CD4-positive, alpha-beta T cell treated with Interleukin-4 for 1 hour (primary cell): ENCODE results near the gene TMEM156.
"Not testable (repeated sequence)": the region's sequence is repeated elsewhere in the genome, so short reads cannot be mapped to it uniquely, and the experiment has no call there.

ENCODE experiments used
- DNase-seq, 2 donors: peaks; one replicate each; pipeline ENCODE4 v3.0.0-alpha.2; 2020 to 2022

TMEM156 gene

DNA sequence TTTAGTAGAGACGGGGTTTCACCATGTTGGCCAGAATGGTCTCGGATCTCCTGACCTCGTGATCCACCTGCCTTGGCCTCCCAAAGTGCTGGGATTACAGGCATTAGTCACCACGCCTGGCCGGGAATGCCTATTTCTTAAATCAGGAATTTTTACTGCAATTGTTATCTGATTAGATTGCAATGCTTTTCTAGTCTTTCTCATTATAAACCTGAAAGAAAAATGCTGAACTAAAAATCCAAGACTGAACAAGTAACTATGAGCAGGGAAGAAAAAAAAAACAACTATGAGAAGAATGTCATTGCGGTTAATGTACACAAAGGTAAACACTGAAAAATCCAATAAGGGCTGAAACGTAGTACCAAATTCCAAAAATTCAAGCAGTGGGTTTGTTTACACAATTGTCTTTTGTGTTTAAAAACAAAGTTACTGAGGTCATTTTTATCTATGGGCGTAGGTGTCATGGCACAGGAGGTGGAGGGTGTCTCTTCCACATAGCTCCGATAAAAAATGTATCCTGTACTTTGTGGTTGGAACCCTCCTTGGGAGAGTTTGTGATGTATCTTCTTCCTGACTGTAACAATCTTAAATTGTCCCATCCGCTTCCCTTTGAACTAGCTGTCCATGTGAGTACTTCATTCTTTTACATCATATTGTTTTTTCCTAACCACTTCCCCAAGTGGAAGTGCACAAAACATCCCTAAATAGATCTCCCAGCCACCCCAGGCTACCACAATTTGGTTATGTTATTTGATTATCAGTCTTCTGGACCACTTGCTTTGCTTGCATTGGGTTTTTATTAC is 11.1 kb upstream of the TMEM156 start:
- no peak for DNase-seq

DNA sequence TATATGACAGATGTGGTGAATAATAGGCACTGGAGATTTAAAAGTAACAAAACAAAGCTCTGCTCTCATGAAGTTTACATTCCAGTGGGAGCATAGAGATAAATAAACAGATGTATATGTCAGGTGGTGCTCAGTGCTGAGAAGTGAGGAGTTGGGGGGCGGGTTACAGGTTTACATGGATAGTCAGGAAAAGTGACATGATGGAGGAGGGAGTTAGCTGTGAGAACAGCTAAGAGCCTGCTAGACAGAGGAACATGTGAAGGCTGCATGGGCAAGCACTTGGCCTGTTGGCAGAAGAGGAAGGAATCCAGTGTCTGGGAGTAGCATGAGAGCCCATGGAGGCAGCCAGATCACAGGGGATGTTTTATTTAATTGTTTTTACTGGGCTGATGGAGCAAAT is 10.2 kb upstream of the TMEM156 start:
- DNase-seq: no peak

DNA sequence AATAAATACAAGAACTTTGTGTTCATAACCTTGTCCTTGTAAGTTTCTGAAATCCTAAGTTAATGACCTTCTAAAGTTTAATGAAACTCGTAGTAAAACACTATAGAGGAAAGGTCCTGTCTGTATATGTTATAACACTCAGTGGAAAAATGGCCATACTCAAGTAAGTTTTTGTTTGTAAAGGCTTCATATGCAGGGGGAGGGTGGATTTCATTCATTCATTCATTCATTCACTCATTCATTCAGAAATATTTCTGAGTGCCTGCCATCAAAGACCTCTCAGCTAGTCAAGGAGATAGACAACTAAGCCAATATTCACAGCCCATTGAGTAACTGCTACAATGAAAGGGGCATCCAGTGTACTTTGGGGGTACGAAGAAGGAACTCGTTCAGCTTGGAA is 6.9 kb upstream of the TMEM156 start:
- DNase-seq: no peak

DNA sequence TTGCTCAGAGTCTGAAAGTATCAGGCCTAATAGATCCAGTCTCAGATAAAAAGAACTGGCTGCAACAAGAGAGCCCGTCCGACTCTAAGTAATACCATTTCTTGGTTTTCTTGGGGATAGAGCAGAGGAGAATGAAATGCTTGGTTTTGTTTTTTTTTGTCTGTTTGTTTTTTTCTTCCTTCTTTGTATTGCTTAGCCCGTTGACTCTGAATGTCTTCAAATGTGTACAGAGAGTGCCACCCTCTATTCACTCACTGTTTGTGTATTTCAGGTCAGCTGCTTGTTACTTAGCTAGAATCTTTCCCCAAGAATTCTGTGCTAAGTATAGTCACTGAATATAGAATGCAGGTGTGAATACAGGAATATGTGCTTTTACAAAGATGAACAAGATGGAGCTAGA is 5.7 kb upstream of the TMEM156 start:
- no peak for DNase-seq

DNA sequence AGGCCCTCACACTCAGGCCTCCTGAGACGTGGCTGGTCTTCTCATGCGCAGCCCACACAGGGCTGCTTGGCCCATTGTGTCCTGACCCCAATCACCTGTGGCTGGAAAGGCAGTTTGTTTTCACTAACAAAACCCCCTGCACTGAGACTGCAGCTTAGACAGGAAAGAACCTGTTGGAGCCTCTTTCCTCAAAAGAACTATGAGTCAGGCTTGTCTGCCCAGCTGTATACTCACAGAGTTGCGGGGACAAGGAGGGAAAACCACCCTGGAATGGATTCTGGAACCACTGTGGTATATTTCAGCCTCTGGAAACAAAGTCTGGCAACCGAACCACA is 5.2 kb upstream of the TMEM156 start:
- DNase-seq: no peak

DNA sequence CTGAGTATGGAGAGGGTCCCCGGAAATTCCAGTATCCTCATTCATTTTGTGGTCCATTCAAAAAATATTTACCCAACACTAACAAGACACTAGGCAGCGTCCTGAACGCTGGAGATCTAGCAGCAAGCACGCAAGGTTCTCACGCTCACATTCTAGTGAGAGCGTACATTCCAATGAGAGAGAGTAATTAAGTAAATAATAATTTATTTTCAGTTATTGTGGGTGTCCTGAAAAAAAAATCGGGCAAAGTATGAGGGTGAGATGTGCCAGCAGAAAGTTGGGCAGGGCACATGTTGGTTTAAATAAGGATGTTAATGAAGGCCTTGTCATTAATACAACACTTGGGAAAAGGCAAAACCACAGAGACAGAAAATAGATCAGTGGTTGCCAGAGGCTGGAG is 4.0 kb upstream of the TMEM156 start:
- no peak for DNase-seq

DNA sequence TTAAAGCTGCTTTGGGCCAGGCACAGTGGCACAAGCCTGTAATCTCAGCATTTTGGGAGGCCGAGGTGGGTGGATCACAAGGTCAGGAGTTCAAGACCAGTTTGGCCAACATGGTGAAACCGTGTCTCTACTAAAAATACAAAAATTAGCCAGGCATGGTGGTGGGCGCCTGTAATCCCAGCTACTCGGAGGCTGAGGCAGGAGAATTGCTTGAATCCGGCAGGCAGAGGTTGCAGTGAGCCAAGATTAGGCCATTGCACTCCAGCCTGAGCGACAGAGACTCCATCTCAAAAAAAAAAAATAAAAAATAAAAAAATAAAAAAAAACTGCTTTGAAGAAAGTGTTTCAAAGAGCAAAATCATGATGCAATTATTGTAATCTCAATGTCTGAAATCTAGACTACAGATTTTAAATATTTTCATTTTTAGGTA is 604 bp downstream of the TMEM156 start:
- DNase-seq: peak in 1 of 2 donors; percentile 22

DNA sequence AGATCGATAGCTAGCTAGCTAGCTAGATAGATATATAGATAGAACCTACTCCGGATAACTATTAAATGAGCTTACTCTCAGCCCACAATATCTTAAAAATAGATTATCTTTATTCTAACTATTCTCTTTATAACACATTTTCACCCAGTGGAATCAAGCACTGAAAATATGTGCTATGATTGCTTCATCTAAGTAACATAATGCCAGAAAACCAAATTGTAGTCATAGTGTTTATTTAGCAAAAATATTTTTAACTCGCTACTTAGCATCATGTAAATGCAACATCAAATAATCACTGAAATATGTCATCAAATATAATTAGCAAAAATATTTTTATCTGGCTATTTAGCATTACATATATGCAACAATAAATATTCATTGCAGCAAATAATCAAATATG is 1.5 kb downstream of the TMEM156 start:
- DNase-seq: no peak

DNA sequence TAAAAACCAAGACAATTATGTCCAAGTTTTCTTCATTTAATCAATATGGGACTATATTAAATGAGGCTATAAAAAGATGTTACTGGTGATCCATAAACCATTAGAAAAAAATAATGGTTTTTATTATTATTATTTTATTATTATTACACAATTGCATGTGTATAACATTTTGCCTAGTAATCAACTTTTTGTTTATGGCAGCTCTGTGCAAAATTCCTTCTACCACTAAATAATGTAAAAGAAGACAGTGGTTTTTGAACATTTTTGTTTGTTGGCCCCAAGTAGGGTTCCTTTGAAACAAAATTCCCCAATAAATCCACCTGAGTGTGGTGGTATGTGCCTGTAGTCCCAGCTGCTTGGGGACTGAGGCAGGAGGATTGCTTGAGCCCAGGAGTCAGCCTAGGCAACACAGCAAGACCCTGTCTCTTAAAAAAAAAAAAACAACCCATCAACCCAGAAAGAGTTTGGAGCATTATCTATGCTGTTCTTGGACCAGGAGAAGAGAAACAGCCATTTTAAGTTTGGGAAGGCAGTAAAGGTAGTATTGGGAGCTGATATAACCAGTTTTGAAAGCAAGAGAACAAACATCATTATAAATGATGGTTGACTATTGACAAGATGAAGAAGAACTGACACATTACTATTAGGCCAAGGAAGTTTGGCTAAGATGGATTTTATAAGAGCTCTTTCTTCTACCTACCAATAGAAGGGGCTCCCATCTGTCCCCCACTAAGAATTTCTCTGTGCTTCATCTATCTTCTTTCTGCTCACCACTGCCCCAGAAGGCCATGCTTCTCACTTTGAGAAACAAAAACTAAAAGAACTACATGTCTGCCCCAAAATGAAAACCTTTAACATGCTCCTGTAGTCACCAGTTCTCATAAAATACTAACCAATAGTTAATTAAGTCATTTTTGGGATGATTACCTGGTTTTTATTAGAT is 2.2 kb downstream of the TMEM156 start:
- peak in 1 of 2 donors; percentile 57 for DNase-seq

DNA sequence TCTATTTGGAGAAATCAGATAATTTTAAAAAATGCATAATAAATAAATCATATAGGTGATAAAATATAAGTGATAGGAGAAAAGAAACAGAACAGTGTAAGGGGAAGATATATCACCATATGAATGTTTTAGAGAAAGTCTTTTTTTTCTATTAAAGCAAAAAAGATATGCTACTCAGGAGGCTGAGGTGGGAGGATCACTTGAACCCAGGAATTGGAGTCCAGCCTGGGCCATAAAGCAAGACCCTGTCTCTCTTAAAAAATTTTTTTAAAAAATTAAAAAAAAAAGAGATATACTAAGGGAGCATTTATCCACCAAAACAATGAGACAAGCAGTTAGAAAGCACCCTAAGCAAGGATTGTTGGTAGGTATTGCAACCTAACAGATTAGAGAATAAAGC is 6.1 kb downstream of the TMEM156 start:
- no peak for DNase-seq

DNA sequence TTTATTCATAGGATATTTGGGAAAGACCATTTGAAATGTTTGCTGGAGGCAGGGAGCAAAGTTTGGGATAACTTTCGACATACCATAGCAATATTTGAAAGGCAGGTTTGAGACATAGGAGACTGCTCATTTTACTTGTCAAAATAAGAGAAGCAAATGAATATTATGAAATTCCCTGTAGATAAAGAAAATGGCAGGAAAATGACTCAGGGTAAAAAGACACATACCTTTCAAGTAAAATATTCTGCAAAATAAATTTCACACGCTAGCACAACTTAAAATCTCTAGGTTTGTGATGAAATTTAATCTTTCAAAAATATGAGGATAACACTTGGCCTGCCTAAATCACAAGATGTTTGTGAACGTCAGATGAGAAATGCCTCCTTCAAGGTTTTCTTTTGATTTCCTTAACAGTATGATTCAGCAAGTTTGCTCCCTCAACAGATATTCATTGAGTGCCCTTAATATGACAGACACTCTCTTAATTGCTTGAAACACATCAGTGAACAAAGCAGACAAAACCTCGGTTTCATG is 6.6 kb downstream of the TMEM156 start:
- no peak for DNase-seq

DNA sequence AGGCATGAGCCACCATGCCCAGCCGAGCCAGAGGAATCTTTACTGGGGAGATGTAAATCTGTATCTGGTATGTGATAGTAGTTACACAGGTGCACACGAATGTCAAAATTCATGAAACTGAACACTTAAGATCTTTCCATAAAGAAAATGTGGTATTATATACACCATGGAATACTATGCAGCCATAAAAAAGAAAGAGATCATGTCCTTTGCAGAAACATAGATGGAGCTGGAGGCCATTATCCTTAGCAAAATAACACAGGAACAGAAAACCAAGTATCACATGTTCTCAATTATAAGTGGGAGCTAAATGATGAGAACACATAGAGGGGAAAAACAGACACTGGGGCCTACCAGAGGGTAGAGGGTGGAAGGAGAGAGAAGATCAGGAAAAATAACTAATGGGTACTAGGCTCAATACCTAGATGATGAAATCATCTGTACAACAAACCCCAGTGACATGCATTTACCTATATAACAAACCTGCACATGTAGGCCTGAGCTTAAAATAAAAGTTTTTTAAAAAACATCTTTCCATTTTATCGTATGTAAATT is 7.8 kb downstream of the TMEM156 start:
- no peak for DNase-seq

DNA sequence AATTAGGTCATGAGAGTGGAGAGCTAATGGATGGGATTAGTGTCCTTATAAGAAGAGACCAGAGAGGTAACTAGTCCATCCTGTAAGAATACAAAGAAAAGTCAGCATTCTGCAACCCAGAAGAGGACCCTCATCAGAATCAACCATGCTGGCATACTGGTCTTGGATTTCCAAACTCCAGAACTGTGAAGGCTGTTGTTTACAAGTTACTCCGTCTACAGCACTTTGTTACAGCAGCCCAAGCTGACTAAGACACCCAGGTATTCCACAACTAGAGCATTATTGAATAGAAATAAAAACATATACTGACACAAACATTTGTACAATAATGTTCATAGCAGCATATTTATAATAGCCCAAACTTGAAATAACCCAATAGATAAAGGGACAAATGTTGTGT is 9.2 kb downstream of the TMEM156 start:
- no peak for DNase-seq

DNA sequence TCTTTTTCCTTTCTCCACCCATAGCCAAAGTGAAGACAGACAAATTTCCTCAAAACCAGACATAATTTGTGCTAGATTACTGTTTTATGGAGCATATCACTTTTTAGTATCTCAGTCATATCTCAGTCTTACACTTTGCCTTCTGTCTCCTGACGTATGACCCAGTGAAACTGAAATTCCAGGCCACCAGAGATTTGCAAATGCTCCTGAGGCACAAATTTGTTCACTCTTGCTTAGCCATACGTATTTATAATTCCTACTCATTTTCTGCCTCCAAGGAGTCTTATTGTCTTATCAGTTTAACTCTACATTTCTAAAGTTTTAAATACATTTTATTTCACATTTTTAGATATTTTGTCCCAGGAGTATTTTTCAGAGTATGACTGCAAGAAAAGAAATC is 10.0 kb downstream of the TMEM156 start:
- no peak for DNase-seq

DNA sequence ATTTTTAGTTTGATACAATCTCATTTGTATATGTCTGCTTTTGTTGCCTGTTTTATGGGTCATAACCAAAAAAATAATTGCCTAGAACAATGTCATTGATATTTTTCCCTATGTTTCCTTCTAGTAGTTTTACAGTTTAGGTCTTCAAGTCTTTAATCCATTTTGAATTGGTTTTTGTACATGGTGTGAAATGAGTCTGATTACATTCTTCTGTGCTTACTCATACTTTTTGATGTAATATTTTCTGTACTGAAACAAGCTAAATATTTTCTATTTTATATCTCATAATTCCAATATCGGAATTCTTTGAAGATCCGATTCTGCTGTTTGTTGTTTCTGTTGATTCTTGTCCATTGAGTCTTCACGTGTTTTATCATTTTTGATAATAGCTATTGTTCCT is 10.6 kb downstream of the TMEM156 start:
- no peak for DNase-seq

DNA sequence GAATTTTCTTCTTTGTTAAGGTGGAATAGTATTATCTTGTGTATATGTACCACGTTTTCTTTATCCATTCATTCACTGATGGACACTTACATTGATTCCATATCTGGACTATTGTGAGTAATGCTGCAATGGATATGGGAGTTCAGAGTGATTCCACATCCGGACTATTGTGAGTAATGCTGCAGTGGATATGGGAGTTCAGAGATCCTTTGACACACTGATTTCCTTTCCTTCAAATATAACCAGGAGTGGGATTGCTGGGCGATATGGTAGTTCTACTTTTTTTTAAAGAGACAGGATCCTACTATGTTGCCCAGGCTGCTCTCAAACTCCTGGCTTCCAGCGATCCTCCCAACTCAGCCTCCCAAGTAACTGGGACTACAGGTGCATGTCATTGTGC is 12.1 kb downstream of the TMEM156 start:
- DNase-seq: no peak

DNA sequence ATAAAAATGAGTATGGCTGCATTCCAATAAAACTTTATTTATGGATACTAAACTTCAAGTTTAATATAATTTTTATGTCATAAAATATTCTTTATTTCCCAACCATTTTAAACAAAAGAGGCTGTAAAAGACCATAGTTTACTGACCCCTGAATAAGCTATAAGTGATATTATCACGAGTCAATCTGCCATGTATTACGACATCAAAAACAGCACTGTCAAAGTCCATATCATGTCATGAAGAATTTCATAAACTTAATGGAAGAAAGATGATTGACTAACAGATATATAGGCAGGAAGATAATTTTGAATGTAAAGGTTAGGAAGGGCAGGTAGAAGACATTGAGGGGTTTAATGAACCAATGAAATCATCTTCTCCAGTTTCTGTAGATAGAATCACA is 18.2 kb downstream of the TMEM156 start:
- no peak for DNase-seq

DNA sequence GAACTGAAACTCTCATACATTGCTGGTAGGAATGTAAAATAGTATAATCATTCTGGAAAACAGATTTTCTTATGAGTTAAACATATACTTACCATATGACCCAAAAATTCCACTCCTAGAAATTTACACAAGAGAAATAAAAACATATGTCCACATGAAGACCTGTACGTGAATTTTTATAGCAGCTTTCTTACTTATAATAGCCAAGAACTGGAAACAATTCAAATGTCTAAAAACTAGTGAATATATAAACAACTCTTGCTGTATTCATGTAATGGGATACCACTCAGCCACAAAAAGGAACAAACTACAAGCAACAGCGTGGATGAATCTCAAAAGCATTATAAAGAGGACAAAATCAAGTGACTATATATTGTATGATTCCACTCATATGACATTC is 27.5 kb downstream of the TMEM156 start:
- DNase-seq: no peak

DNA sequence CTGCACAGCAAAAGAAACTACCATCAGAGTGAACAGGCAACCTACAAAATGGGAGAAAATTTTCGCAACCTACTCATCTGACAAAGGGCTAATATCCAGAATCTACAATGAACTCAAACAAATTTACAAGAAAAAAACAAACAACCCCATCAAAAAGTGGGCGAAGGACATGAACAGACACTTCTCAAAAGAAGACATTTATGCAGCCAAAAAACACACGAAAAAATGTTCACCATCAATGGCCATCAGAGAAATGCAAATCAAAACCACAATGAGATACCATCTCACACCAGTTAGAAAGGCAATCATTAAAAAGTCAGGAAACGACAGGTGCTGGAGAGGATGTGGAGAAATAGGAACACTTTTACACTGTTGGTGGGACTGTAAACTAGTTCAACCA is 30.2 kb downstream of the TMEM156 start:
- DNase-seq: not testable (repeated sequence)

DNA sequence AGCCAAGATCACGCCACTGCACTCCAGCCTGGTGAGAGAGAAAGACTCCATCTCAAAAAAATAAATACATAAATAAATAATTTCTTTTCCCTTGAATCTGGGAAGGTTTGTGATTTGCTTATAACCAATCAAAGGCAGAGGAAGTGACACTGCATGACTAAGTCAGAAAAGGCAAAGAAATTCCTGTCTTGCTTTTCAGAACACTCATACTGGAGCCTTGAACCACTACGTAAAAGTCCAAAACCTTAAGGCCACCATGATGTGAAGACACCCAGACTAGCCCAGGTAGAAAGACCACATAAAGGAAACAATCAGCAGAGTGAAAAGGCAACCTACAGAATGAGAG is 36.6 kb downstream of the TMEM156 start:
- DNase-seq: no peak

DNA sequence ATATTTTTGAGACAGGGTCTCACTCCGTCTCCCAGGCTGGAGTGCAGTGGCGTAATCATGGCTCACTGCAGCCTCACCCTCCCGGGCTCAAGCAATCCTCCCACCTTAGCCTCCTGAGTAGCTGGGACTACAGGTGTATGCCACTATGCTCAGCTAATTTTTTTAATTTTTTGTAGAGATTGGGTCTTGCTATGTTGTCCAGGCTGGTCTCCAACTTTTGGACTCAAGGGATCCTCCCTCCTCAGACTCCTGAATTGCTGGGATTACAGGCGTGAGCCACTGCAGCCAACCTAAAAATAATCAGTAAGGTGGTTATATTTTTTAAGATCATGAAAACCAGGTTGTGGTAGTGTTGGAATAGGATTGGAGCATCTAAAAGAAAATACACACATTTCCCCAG is 38.1 kb downstream of the TMEM156 start:
- DNase-seq: no peak

DNA sequence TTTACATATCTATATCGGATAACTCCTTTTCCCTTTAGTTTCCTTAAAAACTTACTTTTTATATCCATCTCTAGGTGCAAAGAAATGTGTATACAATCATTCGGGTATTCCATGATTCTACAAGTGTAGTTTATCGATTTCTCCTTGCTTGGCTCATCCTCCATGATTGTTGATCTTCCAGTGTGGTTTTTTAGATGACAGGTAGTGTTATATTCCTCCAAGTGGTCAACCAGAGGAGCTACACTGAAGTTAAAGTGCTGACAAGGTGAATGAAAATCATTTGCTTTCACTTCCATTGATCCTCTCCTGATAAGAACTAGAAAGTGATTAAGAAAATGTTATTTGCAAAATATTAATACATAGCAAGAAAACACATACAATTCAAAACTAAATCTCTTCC is 38.5 kb downstream of the TMEM156 start:
- no peak for DNase-seq

DNA sequence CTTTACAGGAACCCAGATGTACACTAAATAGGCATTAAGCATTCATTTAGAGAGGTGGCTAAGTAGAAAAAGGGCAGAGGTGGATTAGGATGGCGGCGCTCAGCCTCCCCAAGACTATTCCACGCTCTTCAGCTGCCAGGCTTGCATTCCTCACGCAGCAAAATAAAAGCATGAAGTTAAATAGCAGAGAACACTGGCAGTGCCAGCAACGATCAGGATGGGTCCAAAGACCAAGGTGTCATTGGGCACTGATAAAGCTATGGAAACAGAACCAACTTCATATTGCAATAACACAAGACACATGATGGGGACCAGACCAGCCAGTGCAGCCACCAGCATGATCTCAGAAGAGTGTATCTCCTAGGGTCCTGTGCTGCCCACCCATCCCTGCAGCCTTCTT is 42.0 kb downstream of the TMEM156 start:
- DNase-seq: no peak

DNA sequence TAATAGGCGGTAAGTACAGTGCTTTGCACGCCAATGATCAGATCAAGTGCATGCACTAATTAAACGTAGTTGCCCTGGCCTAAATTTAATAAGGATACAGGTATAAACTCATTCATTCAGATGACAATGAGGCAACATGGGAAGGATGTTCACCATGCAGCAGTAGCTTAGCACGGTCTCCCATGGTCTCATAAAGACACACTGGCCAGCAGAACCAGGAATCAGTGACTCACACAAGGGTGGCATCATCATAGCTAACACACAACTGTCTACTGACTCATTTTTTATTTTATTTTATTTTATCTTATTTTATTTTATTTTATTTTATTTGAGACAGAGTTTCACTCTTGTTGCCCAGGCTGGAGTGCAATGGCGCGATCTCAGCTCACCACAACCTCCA is 42.7 kb downstream of the TMEM156 start:
- no peak for DNase-seq
